H9 (cell line): ENCODE measurements around the gene HTN1. TPM values are rescaled to one million over a fixed set of nuclear protein-coding genes. Genes with fewer than 3 reads are reported as not detected.

Experiments used
- DNase-seq: peaks from one replicate; pipeline ENCODE4 v3.0.0-alpha.2; 2017
- H2AFZ ChIP-seq: one replicate; pipeline ENCODE4 v1.6.1; 2013; ENCODE audit warnings: mild to moderate bottlenecking, low read length, control low read depth, moderate library complexity
- H2AK5ac ChIP-seq: 2 replicates; pipeline ENCODE4 v1.6.1; 2013; ENCODE audit warnings: low read length, control low read depth, mixed read lengths; ENCODE audit not compliant: insufficient read length
- H2BK120ac ChIP-seq: one replicate; pipeline ENCODE4 v1.6.1; 2013; ENCODE audit warnings: low read depth, mild to moderate bottlenecking, low read length, control low read depth, inconsistent platforms; ENCODE audit not compliant: poor library complexity, severe bottlenecking
- H2BK12ac ChIP-seq: 2 replicates; pipeline ENCODE4 v1.6.1; 2013; ENCODE audit warnings: low read length, control low read depth, mixed read lengths, low read depth; ENCODE audit not compliant: insufficient read length
- H2BK15ac ChIP-seq: 2 replicates; pipeline ENCODE4 v1.6.1; 2013; ENCODE audit warnings: low read depth, low read length, control low read depth
- H2BK20ac ChIP-seq: one replicate; pipeline ENCODE4 v1.6.1; 2013; ENCODE audit warnings: low read depth, mild to moderate bottlenecking, low read length, control low read depth, inconsistent platforms; ENCODE audit not compliant: poor library complexity, severe bottlenecking
- H2BK5ac ChIP-seq: 2 replicates; pipeline ENCODE4 v1.6.1; 2013; ENCODE audit warnings: low read length, control low read depth, mixed read lengths; ENCODE audit not compliant: insufficient read length
- H3K14ac ChIP-seq: 2 replicates; pipeline ENCODE4 v1.6.1; 2013; ENCODE audit warnings: low read length, control low read depth; ENCODE audit not compliant: insufficient read depth
- H3K18ac ChIP-seq: 2 replicates; pipeline ENCODE4 v1.6.1; 2013; ENCODE audit warnings: low read depth, mild to moderate bottlenecking, mixed read lengths, low read length, control low read depth; ENCODE audit not compliant: insufficient read length
- H3K23ac ChIP-seq: 2 replicates; pipeline ENCODE4 v1.6.1; 2013; ENCODE audit warnings: low read length, control low read depth, mixed read lengths, low read depth; ENCODE audit not compliant: insufficient read length
- H3K23me2 ChIP-seq: 2 replicates; pipeline ENCODE4 v1.6.1; 2013; ENCODE audit warnings: low read depth, mild to moderate bottlenecking, mixed read lengths, low read length, control low read depth; ENCODE audit not compliant: insufficient read length, poor library complexity, severe bottlenecking
- H3K27ac ChIP-seq: 2 replicates; pipeline ENCODE4 v1.5.1; 2013; ENCODE audit warnings: low read length, control low read depth, mixed read lengths, low read depth; ENCODE audit not compliant: insufficient read length
- H3K27me3 ChIP-seq: 2 replicates; pipeline ENCODE4 v1.6.1; 2013; ENCODE audit warnings: low read length, control low read depth, inconsistent platforms; ENCODE audit not compliant: insufficient read depth
- H3K4ac ChIP-seq: 2 replicates; pipeline ENCODE4 v1.6.1; 2013; ENCODE audit warnings: low read depth, mild to moderate bottlenecking, control low read depth, inconsistent platforms, low read length, moderate library complexity
- H3K4me1 ChIP-seq: 2 replicates; pipeline ENCODE4 v1.6.1; 2013; ENCODE audit warnings: low read length, control low read depth, inconsistent platforms; ENCODE audit not compliant: insufficient read depth
- H3K4me2 ChIP-seq: 2 replicates; pipeline ENCODE4 v1.6.1; 2013; ENCODE audit warnings: low read length, control low read depth, mixed read lengths; ENCODE audit not compliant: insufficient read length, insufficient read depth
- H3K56ac ChIP-seq: 2 replicates; pipeline ENCODE4 v1.6.1; 2013; ENCODE audit warnings: low read depth, mild to moderate bottlenecking, mixed read lengths, low read length, control low read depth; ENCODE audit not compliant: insufficient read length
- H3K79me1 ChIP-seq: 2 replicates; pipeline ENCODE4 v1.6.1; 2013; ENCODE audit warnings: low read depth, mild to moderate bottlenecking, moderate library complexity, low read length, control low read depth, inconsistent platforms; ENCODE audit not compliant: insufficient read depth, poor library complexity, severe bottlenecking
- H3K79me2 ChIP-seq: 2 replicates; pipeline ENCODE4 v1.6.1; 2013; ENCODE audit warnings: low read length, control low read depth, inconsistent platforms; ENCODE audit not compliant: insufficient read depth
- H3K9ac ChIP-seq: 2 replicates; pipeline ENCODE4 v1.6.1; 2013; ENCODE audit warnings: low read length, control low read depth, mixed read lengths; ENCODE audit not compliant: insufficient read length; ENCODE audit errors: extremely low read depth
- H3K9me3 ChIP-seq: one replicate; pipeline ENCODE4 v1.6.1; 2013; ENCODE audit warnings: low read depth, low read length, inconsistent platforms; ENCODE audit not compliant: control insufficient read depth
- H3T11ph ChIP-seq: one replicate; pipeline ENCODE4 v1.6.1; 2013; ENCODE audit warnings: mild to moderate bottlenecking, low read length, control low read depth, inconsistent platforms
- H4K20me1 ChIP-seq: one replicate; pipeline ENCODE4 v1.6.1; 2013; ENCODE audit not compliant: control insufficient read depth, insufficient read length, insufficient read depth
- H4K5ac ChIP-seq: 2 replicates; pipeline ENCODE4 v1.6.1; 2013; ENCODE audit warnings: low read depth, mild to moderate bottlenecking, mixed read lengths, low read length, control low read depth; ENCODE audit not compliant: insufficient read length
- H4K8ac ChIP-seq: replicated peaks from 2 replicates; pipeline ENCODE4 v1.6.1; 2013; ENCODE audit warnings: low read length, control low read depth, mixed read lengths, low read depth; ENCODE audit not compliant: insufficient read length
- H4K91ac ChIP-seq: 2 replicates; pipeline ENCODE4 v1.6.1; 2013; ENCODE audit warnings: low read depth, mild to moderate bottlenecking, moderate library complexity, mixed read lengths, low read length, control low read depth; ENCODE audit not compliant: insufficient read length
- H3K27ac Mint-ChIP-seq, 3 experiments: 2 replicates in 2 of 3; 3 replicates in 1 of 3; pipeline ENCODE4 v1.8.0; 2020 to 2021; ENCODE audit warnings: mixed read lengths in 3 of 3, mild to moderate bottlenecking in 1 of 3, moderate library complexity in 1 of 3
- H3K27me3 Mint-ChIP-seq: 2 replicates; pipeline ENCODE4 v1.8.0; 2021; ENCODE audit warnings: low read depth, mild to moderate bottlenecking, moderate library complexity, mixed read lengths
- H3K36me3 Mint-ChIP-seq, 3 experiments: 2 replicates in 2 of 3; 3 replicates in 1 of 3; pipeline ENCODE4 v1.8.0; 2020 to 2021; ENCODE audit warnings: low read depth in 3 of 3, mixed read lengths in 3 of 3; ENCODE audit not compliant: insufficient read depth in 1 of 3
- H3K4me1 Mint-ChIP-seq, 2 experiments: 2 replicates each; pipeline ENCODE4 v1.8.0; 2020; ENCODE audit warnings: mixed read lengths in 2 of 2
- H3K4me3 Mint-ChIP-seq, 2 experiments: 2 replicates in 1 of 2; 3 replicates in 1 of 2; pipeline ENCODE4 v1.8.0; 2020 to 2021; ENCODE audit warnings: mild to moderate bottlenecking in 2 of 2, mixed read lengths in 2 of 2, moderate library complexity in 1 of 2
- H3K9me3 Mint-ChIP-seq, 2 experiments: 2 replicates in 1 of 2; 3 replicates in 1 of 2; pipeline ENCODE4 v1.8.0; 2020; ENCODE audit warnings: mild to moderate bottlenecking in 2 of 2, mixed read lengths in 2 of 2, moderate library complexity in 1 of 2
- WGBS: extraction: QIAGEN DNeasy Blood & Tissue Kit; methylation state at CpG from one replicate; pipeline ENCODE4 v1.1.7; 2013; ENCODE audit warnings: missing lambda C conversion rate, low lambda C conversion rate, mixed read lengths; ENCODE audit not compliant: insufficient read length; ENCODE audit errors: extremely low coverage; 5-methylcytosine and 5-hydroxymethylcytosine counted together
- total RNA-seq: library from RNA; stranded (reverse); gene quantifications from 2 replicates; pipeline ENCODE4 v1.2.1, GENCODE V29; 2021
- TF ChIP-seq, protein P1 (sequence below): fragments of 200-600 bp; sonication (generic); conservative IDR thresholded peaks from 3 replicates; pipeline ENCODE4 v1.8.0; 2021; ENCODE audit warnings: antibody characterized with exemption, mild to moderate bottlenecking

HTN1 gene
- total RNA-seq, 1 experiment from 2014 or later: not detected

DNA sequence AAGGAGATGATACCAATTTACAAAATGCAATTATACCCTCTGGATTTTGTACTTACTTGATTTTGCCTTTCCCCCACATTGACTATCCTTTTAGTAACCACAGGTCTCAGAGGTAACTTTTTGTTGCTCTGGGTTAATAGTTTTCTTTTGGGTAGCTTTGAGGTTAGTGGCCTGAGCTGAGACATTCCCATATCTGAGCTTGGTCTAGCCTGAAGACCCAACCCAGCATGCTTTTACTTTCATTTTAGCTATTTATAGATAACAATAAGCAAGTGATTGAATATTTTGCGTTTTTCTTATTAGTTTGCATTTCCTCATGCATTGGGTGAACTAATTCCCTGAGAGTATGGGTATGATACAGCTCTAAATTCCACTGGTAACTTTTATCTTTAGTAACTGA, 11.8 kb downstream of the HTN1 start:
- Histone ChIP-seq H2BK120ac (no peak overlapping the region), H3K23ac (no peak overlapping the region), H2AK5ac (no peak overlapping the region), H2BK20ac (no peak overlapping the region), H3K27ac (no peak overlapping the region), H3K79me2 (no peaks in the 10 kb centered on the region), H4K8ac (no peak overlapping the region), H3K4ac (no peak overlapping the region), H3K4me1 (no peaks in the 10 kb centered on the region), H2BK12ac (no peak overlapping the region), H4K20me1 (no peaks in the 10 kb centered on the region), H4K5ac (no peak overlapping the region), H3K27me3 (no peaks in the 10 kb centered on the region), H3K79me1 (no peaks in the 10 kb centered on the region), H3K56ac (no peak overlapping the region), H3K4me2 (no peak overlapping the region), H3K14ac (no peak overlapping the region), H3K23me2 (no peaks in the 10 kb centered on the region), H4K91ac (no peak overlapping the region), H2BK15ac (no peak overlapping the region), H3K9ac (no peak overlapping the region), H3T11ph (no peak overlapping the region), H2AFZ (no peak overlapping the region), H3K9me3 (no peaks in the 10 kb centered on the region), H2BK5ac (no peak overlapping the region), H3K18ac (no peak overlapping the region)
- TF ChIP-seq, protein P1, sequence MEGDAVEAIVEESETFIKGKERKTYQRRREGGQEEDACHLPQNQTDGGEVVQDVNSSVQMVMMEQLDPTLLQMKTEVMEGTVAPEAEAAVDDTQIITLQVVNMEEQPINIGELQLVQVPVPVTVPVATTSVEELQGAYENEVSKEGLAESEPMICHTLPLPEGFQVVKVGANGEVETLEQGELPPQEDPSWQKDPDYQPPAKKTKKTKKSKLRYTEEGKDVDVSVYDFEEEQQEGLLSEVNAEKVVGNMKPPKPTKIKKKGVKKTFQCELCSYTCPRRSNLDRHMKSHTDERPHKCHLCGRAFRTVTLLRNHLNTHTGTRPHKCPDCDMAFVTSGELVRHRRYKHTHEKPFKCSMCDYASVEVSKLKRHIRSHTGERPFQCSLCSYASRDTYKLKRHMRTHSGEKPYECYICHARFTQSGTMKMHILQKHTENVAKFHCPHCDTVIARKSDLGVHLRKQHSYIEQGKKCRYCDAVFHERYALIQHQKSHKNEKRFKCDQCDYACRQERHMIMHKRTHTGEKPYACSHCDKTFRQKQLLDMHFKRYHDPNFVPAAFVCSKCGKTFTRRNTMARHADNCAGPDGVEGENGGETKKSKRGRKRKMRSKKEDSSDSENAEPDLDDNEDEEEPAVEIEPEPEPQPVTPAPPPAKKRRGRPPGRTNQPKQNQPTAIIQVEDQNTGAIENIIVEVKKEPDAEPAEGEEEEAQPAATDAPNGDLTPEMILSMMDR: no peak
- H3K36me3 Mint-ChIP-seq: no peaks in the 10 kb centered on the region
- WGBS: no CpG with 5 or more reads among the region's 1 CpG
- no peak overlapping the region for H3K27ac Mint-ChIP-seq
- no peaks in the 10 kb centered on the region for H3K27me3 Mint-ChIP-seq
- H3K4me3 Mint-ChIP-seq: no peak overlapping the region
- H3K4me1 Mint-ChIP-seq: peaks cover 4 to 7% of the 10 kb centered on the region in 2 experiments; a peak in 3 of 4 replicates
- H3K9me3 Mint-ChIP-seq: peaks cover 0 to 2% of the 10 kb centered on the region in 2 experiments; a peak in 1 of 5 replicates
- no peak for DNase-seq
